Neural cell (in vitro differentiated cells): Measurements from ENCODE around the gene SULF2. TPM values are rescaled to one million over a fixed set of nuclear protein-coding genes. Genes with fewer than 3 reads are reported as not detected.

Experiments
- H2AFZ ChIP-seq: fragments of 200-600, 300-800 bp; sonication (generic), shearing (Covaris generic); 2 replicates; pipeline ENCODE4 v1.6.0; 2014; ENCODE audit warnings: low read depth, mild to moderate bottlenecking, antibody characterized with exemption, low read length, moderate library complexity
- H3F3A ChIP-seq: fragments of 200-600 bp; shearing (Covaris generic); 2 replicates; pipeline ENCODE4 v1.6.1; 2016; ENCODE audit warnings: mild to moderate bottlenecking, moderate library complexity, mixed read lengths, antibody characterized with exemption, low read length; ENCODE audit not compliant: insufficient read depth, poor library complexity, severe bottlenecking
- H3K27ac ChIP-seq: fragments of 200-600, 300-800 bp; sonication (generic), shearing (Covaris generic); 2 replicates; pipeline ENCODE4 v1.5.1; 2014; ENCODE audit warnings: mild to moderate bottlenecking, low read length, moderate library complexity
- H3K27me3 ChIP-seq: fragments of 300-800, 200-600 bp; sonication (generic), shearing (Covaris generic); 2 replicates; pipeline ENCODE4 v1.6.0; 2014; ENCODE audit warnings: mild to moderate bottlenecking, low read depth, low read length, moderate library complexity; ENCODE audit not compliant: insufficient read depth
- H3K36me3 ChIP-seq: fragments of 300-800, 200-600 bp; sonication (generic), shearing (Covaris generic); 2 replicates; pipeline ENCODE4 v1.5.1; 2014; ENCODE audit warnings: mild to moderate bottlenecking, antibody characterized with exemption, low read length, moderate library complexity; ENCODE audit not compliant: insufficient read depth
- H3K4me2 ChIP-seq: fragments of 300-800, 200-600 bp; sonication (generic), shearing (Covaris generic); 2 replicates; pipeline ENCODE4 v1.6.0; 2014; ENCODE audit warnings: mild to moderate bottlenecking, low read length
- H3K4me3 ChIP-seq: fragments of 300-800, 200-600 bp; sonication (generic), shearing (Covaris generic); 2 replicates; pipeline ENCODE4 v1.5.1; 2014; ENCODE audit warnings: mild to moderate bottlenecking, low read length, moderate library complexity
- H3K79me2 ChIP-seq: fragments of 200-600 bp; shearing (Covaris generic); replicated peaks from 2 replicates; pipeline ENCODE4 v1.6.0; 2014; ENCODE audit warnings: mild to moderate bottlenecking, low read length, moderate library complexity; ENCODE audit not compliant: insufficient read depth
- H3K9ac ChIP-seq: fragments of 300-800, 200-600 bp; sonication (generic), shearing (Covaris generic); 2 replicates; pipeline ENCODE4 v1.6.1; 2016; ENCODE audit warnings: mild to moderate bottlenecking, low read length, mixed read lengths
- H3K9me2 ChIP-seq: fragments of 200-600 bp; shearing (Covaris generic); 2 replicates; pipeline ENCODE4 v1.6.1; 2016; ENCODE audit warnings: mild to moderate bottlenecking, low read length, mixed read lengths; ENCODE audit not compliant: insufficient read depth
- H3K9me3 ChIP-seq: fragments of 200-600, 300-800 bp; sonication (generic), shearing (Covaris generic); 2 replicates; pipeline ENCODE4 v1.6.1; 2016; ENCODE audit warnings: mild to moderate bottlenecking, mixed run types, low read length, moderate library complexity, mixed read lengths
- H4K20me1 ChIP-seq: fragments of 200-600 bp; shearing (Covaris generic); 2 replicates; pipeline ENCODE4 v1.6.1; 2016; ENCODE audit warnings: mild to moderate bottlenecking, mixed run types; ENCODE audit not compliant: insufficient read depth
- CTCF ChIP-seq: fragments of 450-650 bp; IDR thresholded peaks from 2 replicates; pipeline ENCODE4 v1.5.1; 2014; ENCODE audit warnings: antibody characterized with exemption, mild to moderate bottlenecking, moderate library complexity; ENCODE audit not compliant: poor library complexity, severe bottlenecking
- EP300 ChIP-seq: fragments of 450-650 bp; conservative IDR thresholded peaks from 2 replicates; pipeline ENCODE4 v1.6.1; 2014; ENCODE audit warnings: antibody characterized with exemption, mild to moderate bottlenecking, moderate library complexity; ENCODE audit not compliant: poor library complexity, severe bottlenecking
- EZH2 ChIP-seq: fragments of 200-600, 300-800 bp; shearing (Covaris generic), sonication (generic); IDR thresholded peaks from 2 replicates; pipeline ENCODE4 v1.6.1; 2014; ENCODE audit warnings: antibody characterized with exemption, low read length, borderline replicate concordance, mild to moderate bottlenecking; ENCODE audit not compliant: insufficient read depth, poor library complexity, severe bottlenecking
- MXI1 ChIP-seq: fragments of 450-650 bp; conservative IDR thresholded peaks from 2 replicates; pipeline ENCODE4 v1.6.1; 2014; ENCODE audit warnings: antibody characterized with exemption, mild to moderate bottlenecking; ENCODE audit not compliant: poor library complexity, severe bottlenecking
- POLR2AphosphoS5 ChIP-seq: IDR thresholded peaks from 2 replicates; pipeline ENCODE4 v1.6.1; 2012
- RAD21 ChIP-seq: fragments of 450-650 bp; conservative IDR thresholded peaks from 2 replicates; pipeline ENCODE4 v1.6.1; 2014; ENCODE audit warnings: antibody characterized with exemption, mild to moderate bottlenecking, moderate library complexity
- REST ChIP-seq: IDR thresholded peaks from 2 replicates; pipeline ENCODE4 v1.6.1; 2012; ENCODE audit warnings: borderline replicate concordance
- SMC3 ChIP-seq: fragments of 450-650 bp; conservative IDR thresholded peaks from 2 replicates; pipeline ENCODE4 v1.6.1; 2014; ENCODE audit warnings: antibody characterized with exemption, mild to moderate bottlenecking, moderate library complexity; ENCODE audit not compliant: poor library complexity
- TAF1 ChIP-seq: IDR thresholded peaks from 2 replicates; pipeline ENCODE4 v1.6.1; 2012; ENCODE audit warnings: low read depth
- polyA plus RNA-seq: library from polyadenylated mRNA; depleted of rRNA; stranded (reverse); fragments of >200 nt; gene quantifications from 2 replicates; pipeline ENCODE4 v1.2.3, GENCODE V29; 2014

Gene SULF2
- polyA plus RNA-seq, 1 donor from 2014 or later: 30.0 TPM

- no peaks in the 10 kb centered on the region for H3K36me3 ChIP-seq
- H3K4me2 ChIP-seq: no peak overlapping the region
- no peak overlapping the region for H3K9ac ChIP-seq
- H3K79me2 ChIP-seq: no peaks in the 10 kb centered on the region
- no peaks in the 10 kb centered on the region for H3K27me3 ChIP-seq
- no peak overlapping the region for H3K27ac ChIP-seq
- H3K4me3 ChIP-seq: no peak overlapping the region
- H3F3A ChIP-seq: no peaks in the 10 kb centered on the region
- H2AFZ ChIP-seq: no peak overlapping the region
- TF ChIP-seq EP300 (no peak), MXI1 (no peak), POLR2AphosphoS5 (no peak), SMC3 (peak; percentile 16), CTCF (peak; percentile 43), EZH2 (no peak), REST (no peak), TAF1 (no peak), RAD21 (no peak)
- H3K9me3 ChIP-seq: no peaks in the 10 kb centered on the region
- H3K9me2 ChIP-seq: no peaks in the 10 kb centered on the region
- no peaks in the 10 kb centered on the region for H4K20me1 ChIP-seq
Measured at GRCh38 chr20:47664068-47664437, 121.2 kb downstream of the SULF2 start.

GRCh38 chr20:47663354-47664067 lies 121.8 kb downstream of the SULF2 start:
- peak; percentile 93 for TF ChIP-seq SMC3
- TF ChIP-seq EP300: no peak
- peak; percentile 90 for TF ChIP-seq RAD21
- peak; percentile 92 for TF ChIP-seq CTCF
- Histone ChIP-seq H3K4me2 (no peak overlapping the region), H3K9ac (no peak overlapping the region), H3K9me3 (no peaks in the 10 kb centered on the region), H3K9me2 (no peaks in the 10 kb centered on the region), H3K4me3 (no peak overlapping the region), H3F3A (no peaks in the 10 kb centered on the region), H2AFZ (no peak overlapping the region), H3K79me2 (no peaks in the 10 kb centered on the region), H3K27ac (no peak overlapping the region), H4K20me1 (no peaks in the 10 kb centered on the region), H3K27me3 (no peaks in the 10 kb centered on the region), H3K36me3 (no peaks in the 10 kb centered on the region)
